Measurements from ENCODE around the gene VENTX.

GRCh38 chr10:133278577-133279265 is 41.1 kb downstream of the VENTX start:
- TF ChIP-seq CTCF (IDR thresholded peaks at IDR 0.05) (no peak), POLR2A (IDR thresholded peaks at IDR 0.05) (peak in 1 of 4 donors; percentile 17)
